Loucy (cell line): Measurements from ENCODE around the gene SSTR3.

Source experiments
- H2AFZ ChIP-seq: fragments of 200-600 bp; sonication (generic); 2 replicates; pipeline ENCODE4 v1.6.0; 2016; ENCODE audit warnings: antibody characterized with exemption, mild to moderate bottlenecking, low read length, moderate library complexity
- H3F3A ChIP-seq: fragments of 200-600 bp; 2 replicates; pipeline ENCODE4 v1.6.0; 2016; ENCODE audit warnings: antibody characterized with exemption, low read depth, mild to moderate bottlenecking
- H3K27me3 ChIP-seq: fragments of 200-600 bp; sonication (generic); 2 replicates; pipeline ENCODE4 v1.6.1; 2014; ENCODE audit warnings: low read length, mild to moderate bottlenecking; ENCODE audit not compliant: insufficient read depth, poor library complexity, severe bottlenecking
- H3K36me3 ChIP-seq: fragments of 200-600 bp; sonication (generic); 2 replicates; pipeline ENCODE4 v1.6.1; 2016; ENCODE audit warnings: low read length; ENCODE audit not compliant: insufficient read depth
- H3K4me1 ChIP-seq: fragments of 200-600 bp; sonication (generic); 2 replicates; pipeline ENCODE4 v1.5.1; 2014; ENCODE audit warnings: low read length, mild to moderate bottlenecking; ENCODE audit not compliant: insufficient read depth, poor library complexity, severe bottlenecking
- H3K4me2 ChIP-seq: fragments of 200-600 bp; sonication (generic); 2 replicates; pipeline ENCODE4 v1.6.0; 2014; ENCODE audit warnings: antibody characterized with exemption, low read length, low read depth, mild to moderate bottlenecking; ENCODE audit not compliant: poor library complexity, severe bottlenecking
- H3K4me3 ChIP-seq: fragments of 200-600 bp; sonication (generic); 2 replicates; pipeline ENCODE4 v1.5.1; 2014; ENCODE audit warnings: low read length, mild to moderate bottlenecking, mixed read lengths; ENCODE audit not compliant: poor library complexity, severe bottlenecking
- H3K79me2 ChIP-seq: fragments of 200-600 bp; sonication (generic); 2 replicates; pipeline ENCODE4 v1.6.1; 2014; ENCODE audit warnings: low read length; ENCODE audit not compliant: insufficient read depth
- H3K9ac ChIP-seq: fragments of 200-600 bp; sonication (generic); 2 replicates; pipeline ENCODE4 v1.6.0; 2014; ENCODE audit warnings: mild to moderate bottlenecking, low read depth, low read length, moderate library complexity; ENCODE audit not compliant: poor library complexity, severe bottlenecking
- H3K9me2 ChIP-seq: fragments of 200-600 bp; sonication (generic); replicated peaks from 2 replicates; pipeline ENCODE4 v1.6.1; 2016; ENCODE audit warnings: low read depth, low read length, mixed read lengths
- H3K9me3 ChIP-seq: fragments of 200-600 bp; sonication (generic); 2 replicates; pipeline ENCODE4 v1.6.1; 2014; ENCODE audit warnings: mild to moderate bottlenecking, antibody characterized with exemption, low read length, low read depth; ENCODE audit not compliant: insufficient read depth
- H4K20me1 ChIP-seq: fragments of 200-600 bp; sonication (generic); 2 replicates; pipeline ENCODE4 v1.6.0; 2014; ENCODE audit warnings: antibody characterized with exemption, low read length, mild to moderate bottlenecking; ENCODE audit not compliant: insufficient read depth, poor library complexity, severe bottlenecking
- CTCF ChIP-seq: fragments of 200-600 bp; sonication (generic); conservative IDR thresholded peaks from 2 replicates; pipeline ENCODE4 v1.5.1; 2014; ENCODE audit warnings: mild to moderate bottlenecking, antibody characterized with exemption, low read length
- EZH2phosphoT487 ChIP-seq: fragments of 200-600 bp; IDR thresholded peaks from 2 replicates; pipeline ENCODE4 v1.6.1; 2018; ENCODE audit warnings: antibody characterized with exemption, mild to moderate bottlenecking, moderate library complexity, borderline replicate concordance

Gene SSTR3

GRCh38 chr22:37156686-37157435 lies 55.4 kb downstream of the SSTR3 start:
- no peak for TF ChIP-seq CTCF
- no peak for TF ChIP-seq EZH2phosphoT487
- Histone ChIP-seq H2AFZ (no peak overlapping the region), H3K9ac (no peak overlapping the region), H4K20me1 (no peaks in the 10 kb centered on the region), H3K79me2 (no peaks in the 10 kb centered on the region), H3K4me3 (no peak overlapping the region), H3F3A (no peaks in the 10 kb centered on the region), H3K27me3 (no peaks in the 10 kb centered on the region), H3K36me3 (no peaks in the 10 kb centered on the region), H3K9me2 (no peaks in the 10 kb centered on the region), H3K4me1 (peaks cover 8% of the 10 kb centered on the region), H3K9me3 (no peaks in the 10 kb centered on the region), H3K4me2 (no peak overlapping the region)

GRCh38 chr22:37155971-37156370 lies 56.3 kb downstream of the SSTR3 start:
- H3K9me3 ChIP-seq: no peaks in the 10 kb centered on the region
- no peak overlapping the region for H3K9ac ChIP-seq
- H3K4me1 ChIP-seq: peaks cover 6% of the 10 kb centered on the region
- H3K9me2 ChIP-seq: no peaks in the 10 kb centered on the region
- no peaks in the 10 kb centered on the region for H3K36me3 ChIP-seq
- H3K79me2 ChIP-seq: no peaks in the 10 kb centered on the region
- H3K27me3 ChIP-seq: no peaks in the 10 kb centered on the region
- no peak overlapping the region for H2AFZ ChIP-seq
- no peak overlapping the region for H3K4me2 ChIP-seq
- no peaks in the 10 kb centered on the region for H3F3A ChIP-seq
- H3K4me3 ChIP-seq: no peak overlapping the region
- TF ChIP-seq EZH2phosphoT487 (no peak), CTCF (no peak)
- H4K20me1 ChIP-seq: no peaks in the 10 kb centered on the region

- H3K79me2 ChIP-seq: no peaks in the 10 kb centered on the region
- no peaks in the 10 kb centered on the region for H3F3A ChIP-seq
- H3K4me3 ChIP-seq: no peak overlapping the region
- peaks cover 10% of the 10 kb centered on the region for H3K4me1 ChIP-seq
- H4K20me1 ChIP-seq: no peaks in the 10 kb centered on the region
- H3K4me2 ChIP-seq: no peak overlapping the region
- H2AFZ ChIP-seq: no peak overlapping the region
- H3K9ac ChIP-seq: no peak overlapping the region
- H3K9me3 ChIP-seq: no peaks in the 10 kb centered on the region
- H3K36me3 ChIP-seq: no peaks in the 10 kb centered on the region
- H3K27me3 ChIP-seq: no peaks in the 10 kb centered on the region
- no peaks in the 10 kb centered on the region for H3K9me2 ChIP-seq
- TF ChIP-seq EZH2phosphoT487 (no peak), CTCF (no peak)
These were observed 57.2 kb downstream of the SSTR3 start for GRCh38 chr22:37154925-37155712.
